ES-I3 (cell line): ENCODE data around the gene TANGO6.

Source experiments
- H3K36me3 ChIP-seq: 2 replicates; pipeline ENCODE4 v1.6.1; 2013; ENCODE audit warnings: mild to moderate bottlenecking, low read length, control low read depth, moderate library complexity; ENCODE audit not compliant: insufficient read depth
- H3K4me1 ChIP-seq: 2 replicates; pipeline ENCODE4 v1.6.1; 2013; ENCODE audit warnings: mild to moderate bottlenecking, control low read depth, low read length; ENCODE audit not compliant: insufficient read depth
- H3K9ac ChIP-seq: 2 replicates; pipeline ENCODE4 v1.6.1; 2013; ENCODE audit warnings: low read depth, mild to moderate bottlenecking, low read length, moderate library complexity
- H3K9me3 ChIP-seq: 2 replicates; pipeline ENCODE4 v1.6.1; 2013; ENCODE audit warnings: mild to moderate bottlenecking, low read length, moderate library complexity; ENCODE audit not compliant: control insufficient read depth, insufficient read depth

The TANGO6 gene

DNA sequence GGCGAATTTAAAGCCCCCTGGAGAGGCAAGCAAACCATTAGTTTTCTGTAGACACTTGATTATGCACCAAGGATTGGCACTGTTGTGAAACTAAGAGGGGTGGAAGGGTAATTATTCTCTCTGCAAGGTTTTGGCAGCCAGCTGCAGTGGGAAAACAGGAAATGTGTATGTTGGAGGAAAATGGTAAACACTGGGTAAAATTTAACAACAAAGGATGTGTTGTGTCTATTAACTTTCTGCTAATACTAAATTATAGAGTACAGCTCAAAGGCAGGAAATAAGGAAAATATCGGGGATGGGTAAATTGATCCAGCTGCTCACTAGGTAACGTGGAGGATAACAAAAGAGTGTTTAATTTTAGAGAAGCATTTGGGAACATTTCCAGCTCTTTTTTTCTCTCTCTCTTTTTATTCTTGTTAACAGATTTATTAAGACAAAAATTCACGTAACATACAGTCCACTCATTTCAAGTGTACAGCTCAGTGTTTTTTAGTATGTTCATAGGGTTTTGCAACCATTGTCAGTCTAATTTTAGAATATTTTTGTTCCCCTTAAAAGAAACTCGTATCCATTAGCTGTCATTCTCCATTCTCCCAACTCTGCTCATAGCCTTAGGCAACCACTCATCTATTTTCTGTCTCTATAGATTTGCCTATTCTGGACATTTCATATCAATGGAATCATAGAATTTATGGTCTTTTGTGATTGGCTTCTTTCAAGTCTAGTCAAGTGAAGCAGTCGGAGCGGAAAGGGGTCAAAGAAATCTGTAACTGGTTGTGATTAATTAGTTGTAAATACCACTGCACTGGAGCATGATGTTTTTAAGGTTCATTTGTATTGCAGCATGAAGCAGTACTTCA, 41.8 kb downstream of the TANGO6 start:
- Histone ChIP-seq H3K36me3 (no peaks in the 10 kb centered on the region), H3K4me1 (no peaks in the 10 kb centered on the region), H3K9ac (no peak overlapping the region), H3K9me3 (no peaks in the 10 kb centered on the region)

DNA sequence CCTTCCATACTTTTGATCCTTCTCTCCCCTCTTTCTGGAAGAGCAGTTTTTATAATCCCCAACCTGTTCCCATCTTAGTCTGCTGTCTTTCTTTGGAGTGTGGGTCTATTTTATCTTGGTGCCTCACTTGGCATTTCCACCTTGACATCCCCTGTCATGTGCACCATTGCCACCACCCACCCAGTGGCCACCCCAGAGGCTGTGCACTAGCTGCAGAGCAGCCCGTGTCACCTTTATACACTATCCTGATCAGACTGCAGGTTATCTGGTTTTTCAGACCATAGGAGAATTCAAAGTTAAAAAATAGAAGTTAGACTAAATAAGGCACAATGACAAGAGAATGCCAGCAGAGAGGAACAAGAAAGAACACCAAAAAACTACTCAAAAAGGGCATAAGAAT, 43.8 kb downstream of the TANGO6 start:
- Histone ChIP-seq H3K9ac (no peak overlapping the region), H3K36me3 (no peaks in the 10 kb centered on the region), H3K4me1 (no peaks in the 10 kb centered on the region), H3K9me3 (no peaks in the 10 kb centered on the region)

DNA sequence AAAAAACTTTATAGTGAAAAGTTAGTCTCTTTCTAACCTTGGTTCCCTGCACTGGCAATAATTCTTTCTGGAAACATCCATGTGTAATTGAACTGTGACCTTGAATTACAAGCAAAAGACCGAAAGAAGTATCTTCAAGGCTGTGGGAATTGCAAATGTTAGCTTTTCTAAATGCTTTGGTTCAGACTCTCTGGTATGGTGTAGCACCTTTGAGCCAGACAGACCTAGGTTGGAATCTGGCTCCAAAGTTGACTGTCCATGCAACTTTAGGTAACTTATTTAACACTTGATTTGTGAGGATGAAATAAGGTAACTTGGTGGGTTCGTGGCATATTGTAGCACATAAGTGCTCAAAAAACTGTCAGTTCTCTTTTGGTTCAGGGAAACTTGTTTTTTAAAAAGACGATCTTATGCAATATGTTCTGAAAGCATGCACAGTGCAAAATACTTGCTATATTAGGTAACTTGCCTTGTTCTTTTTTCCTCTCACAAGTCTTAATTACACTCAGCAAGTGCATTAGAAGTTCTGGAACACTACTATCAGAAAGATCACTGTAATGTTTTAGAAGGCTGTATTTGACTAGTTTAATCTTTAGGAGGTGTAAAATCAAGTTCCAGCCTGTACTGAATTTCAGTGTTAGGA, 46.3 kb downstream of the TANGO6 start:
- Histone ChIP-seq H3K4me1 (no peaks in the 10 kb centered on the region), H3K36me3 (no peaks in the 10 kb centered on the region), H3K9me3 (no peaks in the 10 kb centered on the region), H3K9ac (no peak overlapping the region)

DNA sequence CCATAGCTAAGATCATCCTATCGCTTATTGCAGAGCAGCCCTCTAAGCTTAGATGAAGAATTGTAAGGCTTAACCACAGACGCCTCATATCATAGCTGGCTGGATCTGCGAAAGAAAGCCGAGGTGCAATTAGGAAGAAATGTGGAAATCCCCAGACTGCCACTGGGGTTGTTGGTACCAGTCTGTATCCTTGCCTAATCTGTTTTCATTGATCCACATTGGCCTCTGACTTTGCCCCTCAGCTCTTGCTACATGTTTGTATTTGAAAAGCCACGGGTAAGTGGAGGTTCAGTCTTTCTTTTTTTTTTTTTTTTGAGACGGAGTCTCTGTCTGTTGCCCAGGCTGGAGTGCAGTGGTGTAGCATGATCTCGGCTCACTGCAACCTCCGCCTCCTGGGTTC, 48.9 kb downstream of the TANGO6 start:
- Histone ChIP-seq H3K9me3 (no peaks in the 10 kb centered on the region), H3K4me1 (no peaks in the 10 kb centered on the region), H3K36me3 (no peaks in the 10 kb centered on the region), H3K9ac (no peak overlapping the region)

DNA sequence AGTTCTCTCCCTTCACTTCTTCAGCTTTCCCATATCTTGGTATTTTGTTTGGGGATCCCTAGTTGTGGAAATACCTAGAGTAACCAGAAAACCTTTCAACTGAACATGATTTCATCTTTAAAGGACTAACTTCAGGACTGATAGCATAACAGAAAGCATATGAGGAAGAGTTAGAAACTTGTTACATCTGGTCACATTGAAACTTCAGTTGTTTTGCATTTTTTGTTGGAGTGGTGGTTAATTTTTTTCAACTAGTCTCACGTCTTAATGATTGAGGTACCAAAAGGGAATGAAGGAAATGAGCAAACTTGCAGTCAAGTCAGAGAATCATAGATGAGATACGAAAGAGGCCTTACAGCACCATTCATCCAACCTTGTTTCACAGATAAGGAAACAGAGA, 49.6 kb downstream of the TANGO6 start:
- Histone ChIP-seq H3K36me3 (no peaks in the 10 kb centered on the region), H3K4me1 (no peaks in the 10 kb centered on the region), H3K9ac (no peak overlapping the region), H3K9me3 (no peaks in the 10 kb centered on the region)

DNA sequence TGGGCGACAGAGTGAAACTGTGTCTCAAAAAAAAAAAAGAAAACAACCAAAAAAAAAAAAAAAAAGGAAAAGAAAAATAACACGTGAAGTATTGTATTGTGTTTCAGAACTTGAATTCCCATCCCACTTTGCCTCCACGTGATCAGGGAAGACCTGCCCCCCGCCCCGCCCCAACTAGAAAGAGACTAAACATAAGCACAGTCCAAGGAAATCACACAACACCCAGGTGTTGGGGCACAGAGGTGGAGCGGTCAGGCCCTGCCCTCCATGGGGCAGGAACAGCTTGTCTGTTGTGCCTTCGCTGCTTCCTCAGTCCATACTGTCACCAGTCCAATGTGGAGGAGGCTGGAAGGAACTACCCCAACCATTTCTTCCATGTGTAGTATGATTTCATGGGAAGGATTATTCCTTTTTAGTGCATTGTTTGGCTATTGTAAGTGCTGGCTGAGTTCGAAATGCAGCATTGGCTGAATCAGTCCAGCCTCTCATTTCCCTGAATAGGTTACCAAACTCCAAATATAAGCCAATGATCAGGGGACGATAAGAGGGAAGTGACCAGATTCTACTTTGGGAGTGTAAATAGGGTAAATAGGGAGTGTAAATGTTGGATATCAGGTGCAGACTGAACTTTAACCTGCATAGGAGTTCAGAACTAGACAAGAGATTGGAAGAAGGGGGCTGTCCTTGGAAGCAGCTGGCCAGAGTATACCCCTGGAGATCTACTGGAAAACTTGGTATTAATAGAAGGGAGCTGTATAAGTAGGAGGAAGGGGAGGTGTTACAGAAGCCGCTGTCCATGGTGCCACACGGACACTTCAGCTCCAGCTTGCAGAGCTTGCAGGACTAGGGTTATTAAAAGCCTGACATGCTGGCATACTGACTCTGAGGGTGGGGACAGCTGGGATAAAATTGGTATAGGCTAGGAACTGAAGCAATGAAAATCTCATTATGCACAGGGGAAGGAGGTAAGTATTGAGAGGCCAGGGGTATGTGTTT, 50.7 kb downstream of the TANGO6 start:
- Histone ChIP-seq H3K4me1 (no peaks in the 10 kb centered on the region), H3K9me3 (no peaks in the 10 kb centered on the region), H3K36me3 (no peaks in the 10 kb centered on the region), H3K9ac (no peak overlapping the region)

DNA sequence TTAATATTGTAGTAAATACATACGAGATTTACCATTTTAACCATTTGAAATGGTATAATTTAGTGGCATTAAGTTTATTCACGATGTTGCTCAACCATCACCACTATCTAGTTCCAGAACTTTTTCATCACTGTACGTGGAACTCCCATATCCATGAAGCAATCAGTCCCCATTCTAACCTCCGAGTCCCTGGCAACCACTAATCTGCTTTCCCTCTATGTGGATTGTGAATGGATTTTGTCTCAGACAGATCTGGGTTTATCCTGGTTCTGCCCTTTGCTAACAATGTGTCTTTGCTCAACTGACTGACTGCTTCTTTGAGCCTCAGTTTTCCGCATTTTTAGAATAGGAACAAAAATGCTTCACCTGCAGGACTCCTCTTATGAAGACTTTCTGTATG, 51.4 kb downstream of the TANGO6 start:
- Histone ChIP-seq H3K36me3 (no peaks in the 10 kb centered on the region), H3K9ac (no peak overlapping the region), H3K9me3 (no peaks in the 10 kb centered on the region), H3K4me1 (no peaks in the 10 kb centered on the region)

DNA sequence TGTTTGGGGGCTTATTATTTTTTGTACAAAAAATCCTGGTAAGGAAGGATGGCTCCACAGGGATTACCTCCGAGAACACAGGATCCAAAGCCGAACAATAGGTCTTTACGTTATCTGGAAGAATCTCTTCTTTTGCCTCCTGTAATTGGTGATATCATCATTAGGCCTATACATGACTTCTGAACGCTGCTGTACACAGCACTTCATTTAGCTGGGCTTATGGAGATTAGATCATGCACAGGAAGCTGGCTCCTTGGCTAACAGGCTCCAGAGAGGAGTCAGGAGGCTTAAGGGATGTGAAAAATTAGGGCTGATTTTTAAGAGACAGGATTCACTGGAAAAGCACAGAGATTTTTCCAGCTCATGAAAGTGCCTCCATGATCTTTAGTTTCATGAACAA, 54.7 kb downstream of the TANGO6 start:
- Histone ChIP-seq H3K4me1 (peaks cover 10% of the 10 kb centered on the region; the same call in 1 of the 2 replicates), H3K9me3 (no peaks in the 10 kb centered on the region)

DNA sequence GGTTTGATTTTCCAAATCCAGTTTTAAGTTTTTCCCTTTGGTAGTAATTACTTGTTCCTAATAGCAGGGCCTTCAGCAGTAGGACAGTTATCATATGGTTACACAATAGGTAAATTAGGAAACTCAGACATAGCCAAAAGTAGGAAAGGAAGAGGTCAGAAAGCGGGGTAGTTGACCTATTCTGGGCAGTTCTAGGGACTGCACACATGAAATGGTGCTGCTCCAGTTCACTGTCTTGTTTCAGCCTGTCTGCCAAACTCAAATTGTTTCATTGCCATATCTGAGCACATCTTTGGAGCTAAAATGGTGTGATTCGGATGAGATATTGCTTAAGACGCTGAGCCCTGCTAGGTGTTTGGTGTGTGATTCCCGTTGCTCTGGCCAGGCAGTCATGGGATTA, 56.7 kb downstream of the TANGO6 start:
- H3K9ac ChIP-seq, result no peak overlapping the region
- no peaks in the 10 kb centered on the region for H3K36me3 ChIP-seq
- H3K4me1 ChIP-seq, result peaks cover 10% of the 10 kb centered on the region; the same call in 1 of the 2 replicates
- no peaks in the 10 kb centered on the region for H3K9me3 ChIP-seq

More for the DNA sequence above, 54.7 kb downstream of the TANGO6 start:
- Histone ChIP-seq H3K9ac (no peak overlapping the region), H3K36me3 (no peaks in the 10 kb centered on the region)

DNA sequence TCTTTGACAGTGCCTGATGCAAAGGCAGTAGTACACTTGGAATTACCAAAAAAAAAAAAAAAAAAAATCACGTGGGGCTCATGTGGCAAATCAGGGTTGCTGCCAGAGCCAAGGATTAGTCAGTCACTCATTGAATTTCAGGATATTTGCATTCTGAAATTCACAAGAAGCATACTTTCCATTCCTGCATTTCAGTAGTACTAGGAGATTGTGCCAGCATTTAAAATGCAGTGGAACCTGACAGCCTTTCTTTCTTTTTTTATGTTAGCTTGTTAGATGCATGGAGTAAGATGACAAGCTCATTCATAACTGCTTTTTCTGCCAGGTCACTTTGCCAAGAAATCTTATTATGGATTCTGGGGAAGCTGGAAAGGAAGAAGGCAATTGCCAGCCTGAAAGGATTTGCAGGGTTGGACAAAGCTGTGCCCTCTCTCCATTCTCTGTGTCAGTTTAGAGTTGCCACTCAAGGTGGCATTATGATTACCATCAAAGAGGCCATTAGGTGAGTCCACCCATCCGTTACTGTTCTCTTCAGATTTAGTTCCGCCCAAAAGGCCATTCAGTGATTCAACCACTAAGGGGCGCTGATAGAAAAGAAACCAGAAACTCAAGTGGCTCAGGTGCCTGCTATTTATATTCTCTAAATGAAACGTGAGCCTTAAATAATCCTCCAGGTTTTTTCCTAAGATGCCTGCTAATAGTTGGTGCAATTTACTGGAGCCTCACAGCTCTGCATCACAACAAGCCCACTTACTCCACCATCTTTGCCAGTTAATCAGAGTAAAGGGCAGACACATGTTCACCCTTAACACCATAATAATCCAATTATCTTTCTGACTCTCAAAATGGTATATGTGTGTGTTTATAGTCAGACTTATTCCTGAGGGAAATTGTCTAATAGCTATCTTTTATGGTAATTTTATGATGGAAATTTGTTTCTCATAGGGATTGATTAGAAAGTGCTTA, 59.0 kb downstream of the TANGO6 start:
- Histone ChIP-seq H3K4me1 (peaks cover 10% of the 10 kb centered on the region; the same call in 1 of the 2 replicates), H3K36me3 (no peaks in the 10 kb centered on the region), H3K9ac (no peak overlapping the region), H3K9me3 (no peaks in the 10 kb centered on the region)

DNA sequence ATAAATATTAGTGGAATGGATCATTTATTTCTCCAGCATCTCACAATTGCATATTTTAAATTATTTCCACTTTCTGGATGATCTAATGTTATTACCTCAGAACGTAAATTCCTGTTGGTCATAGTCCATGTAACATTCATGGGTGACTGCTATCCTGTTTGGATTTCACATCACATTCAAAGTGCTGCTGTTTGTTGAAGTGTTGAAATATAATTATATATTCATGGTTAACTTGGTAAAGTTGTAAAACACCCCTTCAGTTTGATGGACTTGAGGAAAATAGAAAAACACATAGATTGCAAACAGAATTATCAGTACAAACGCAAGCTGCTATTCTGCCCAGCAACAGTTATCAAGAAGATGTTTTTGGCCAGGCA, 59.6 kb downstream of the TANGO6 start:
- H3K9me3 ChIP-seq, result no peaks in the 10 kb centered on the region
- no peaks in the 10 kb centered on the region for H3K36me3 ChIP-seq
- peaks cover 14% of the 10 kb centered on the region for H3K4me1 ChIP-seq

DNA sequence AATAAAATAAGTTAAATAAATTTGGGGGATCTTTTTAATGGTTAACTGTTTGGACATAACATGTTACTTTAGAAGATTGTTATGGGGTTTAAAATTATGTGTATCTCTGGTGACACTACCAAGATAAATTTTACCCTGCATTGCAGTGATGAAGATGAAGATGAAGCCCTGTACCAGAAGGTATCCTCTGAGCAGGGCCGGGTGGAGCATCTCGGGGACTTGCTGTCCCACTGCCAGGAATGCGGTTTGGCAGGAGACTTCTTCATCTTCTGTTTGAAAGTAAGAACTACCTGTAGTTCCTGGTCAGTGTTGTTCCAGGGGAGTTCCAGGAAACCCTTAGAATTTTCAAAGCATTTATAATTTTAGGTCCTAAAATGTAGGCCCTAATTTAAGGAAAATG, 64.0 kb downstream of the TANGO6 start:
- Histone ChIP-seq H3K4me1 (peaks cover 7% of the 10 kb centered on the region), H3K36me3 (peaks cover 4% of the 10 kb centered on the region)

More for the DNA sequence above, 59.6 kb downstream of the TANGO6 start:
- H3K9ac ChIP-seq, result no peak overlapping the region

DNA sequence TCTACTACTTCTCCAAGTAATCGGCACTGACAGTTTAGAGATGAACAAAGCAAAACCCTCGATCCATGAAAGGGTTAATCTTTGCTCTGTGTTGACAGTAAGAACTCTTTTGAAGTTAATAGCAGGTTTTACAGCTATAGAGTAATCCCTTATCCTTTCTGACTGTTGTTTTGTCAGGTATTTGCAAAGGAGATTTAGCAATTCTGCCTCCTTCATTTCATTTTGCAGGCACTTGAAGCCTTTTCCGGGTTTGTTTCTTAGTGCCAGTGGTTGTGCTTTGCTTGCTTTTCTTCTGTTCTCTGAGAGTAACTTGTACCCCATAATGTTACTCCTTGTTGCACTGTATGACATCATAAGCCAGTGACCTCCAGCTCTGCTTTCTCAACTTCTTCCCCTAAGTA, 64.5 kb downstream of the TANGO6 start:
- H3K4me1 ChIP-seq, result peaks cover 4% of the 10 kb centered on the region; the same call in 1 of the 2 replicates
- H3K9ac ChIP-seq, result no peak overlapping the region
- peaks cover 4% of the 10 kb centered on the region for H3K36me3 ChIP-seq
- H3K9me3 ChIP-seq, result no peaks in the 10 kb centered on the region

More for the DNA sequence above, 64.0 kb downstream of the TANGO6 start:
- Histone ChIP-seq H3K9me3 (no peaks in the 10 kb centered on the region), H3K9ac (no peak overlapping the region)
